BJ (cell line): ENCODE data around the gene JHY. TPM values are rescaled to one million over a fixed set of nuclear protein-coding genes. Genes with fewer than 3 reads are reported as not detected.
A peak's percentile ranks its signal among the peaks of the same experiment; 100 is the strongest.

Experiments
- CTCF ChIA-PET: fragments of 350-600 bp; formaldehyde crosslinking; extraction: SDS; loops from one replicate; lab custom pipeline; 2021; ENCODE audit warnings: antibody characterized with exemption, inconsistent platforms; lab: Yijun Ruan, JAX
- POLR2A ChIA-PET: fragments of 300-600 bp; sonication (Branson Sonifier 250); formaldehyde crosslinking; extraction: SDS; loops from one replicate; lab custom pipeline; 2021; ENCODE audit warnings: antibody characterized with exemption; lab: Charles Lee
- DNase-seq: peaks from one replicate; pipeline ENCODE4 v3.0.0-alpha.2; 2011; ENCODE audit warnings: low read depth
- H3K27me3 ChIP-seq: 2 replicates; pipeline ENCODE4 v1.6.0; 2011; ENCODE audit warnings: low read length; ENCODE audit not compliant: control insufficient read depth, insufficient read depth
- H3K36me3 ChIP-seq: 2 replicates; pipeline ENCODE4 v1.5.1; 2011; ENCODE audit warnings: low read length; ENCODE audit not compliant: control insufficient read depth, insufficient read depth
- H3K4me3 ChIP-seq: 2 replicates; pipeline ENCODE4 v1.5.1; 2011; ENCODE audit warnings: low read depth, mild to moderate bottlenecking, control low read depth, low read length
- CTCF ChIP-seq: IDR thresholded peaks from 2 replicates; pipeline ENCODE4 v1.5.1; 2011; ENCODE audit warnings: low read depth, mild to moderate bottlenecking, control low read depth, inconsistent platforms, low read length, moderate library complexity; ENCODE audit not compliant: insufficient read depth
- polyA minus RNA-seq: library from RNA; depleted of rRNA, polyadenylated mRNA; stranded (reverse); fragments of >200 nt; gene quantifications from 2 replicates; pipeline ENCODE4 v1.2.3, GENCODE V29; 2011; rRNA and poly(A)+ RNA removed
- polyA plus RNA-seq: library from polyadenylated mRNA; depleted of rRNA; stranded (reverse); fragments of >200 nt; gene quantifications from 2 replicates; pipeline ENCODE4 v1.2.3, GENCODE V29; 2011; rRNA removed

JHY gene
- polyA plus RNA-seq = 4.4 and 5.7 TPM in 2 replicates
- 3.0 and 3.9 TPM in 2 replicates for polyA minus RNA-seq

GRCh38 chr11:122882189-122882856, at the start of gene JHY:
TSS of gene JHY (plus strand) at chr11:122882759. CDS start at chr11:122885850, 3,091 bp downstream.
- Histone ChIP-seq H3K4me3 (peak within 1 kb of the TSS; percentile 67), H3K36me3 (no peaks in the 10 kb centered on the region; the same call in 1 of the 2 replicates), H3K27me3 (peaks cover 2% of the 10 kb centered on the region; the same call in 1 of the 2 replicates)
- DNase-seq = no peak
- POLR2A ChIA-PET = no interaction called here
- CTCF ChIA-PET = interaction anchor here (1.2 kb wide), 1 partner anchor 15 kb away, joined by 5 read pairs; no protein-coding TSS in a partner anchor
- no peak for TF ChIP-seq CTCF

GRCh38 chr11:122833846-122834464, 48.6 kb upstream of the JHY start:
- CTCF ChIA-PET = interaction anchor here (0.8 to 3.4 kb wide), 6 partner anchors 10 to 205 kb away, joined by 3 to 13 read pairs (median 4); no protein-coding TSS in a partner anchor
- POLR2A ChIA-PET = no interaction called here

GRCh38 chr11:122836916-122837315, 45.6 kb upstream of the JHY start:
- Histone ChIP-seq H3K4me3 (no peak overlapping the region), H3K27me3 (0 out of 2 replicates have a peak, but pooled peaks cover under 1% of the 10 kb centered on the region), H3K36me3 (no peaks in the 10 kb centered on the region)
- DNase-seq = no peak
- ChIA-PET POLR2A (no interaction called here), CTCF (interaction anchor here (1.2 kb wide), 1 partner anchor 7 kb away, joined by 4 read pairs; no protein-coding TSS in a partner anchor)
- no peak for TF ChIP-seq CTCF

More at GRCh38 chr11:122833846-122834464, 48.6 kb upstream of the JHY start:
- Histone ChIP-seq H3K4me3 (no peak overlapping the region), H3K36me3 (no peaks in the 10 kb centered on the region), H3K27me3 (no peaks in the 10 kb centered on the region)
- no peak for DNase-seq
- no peak for TF ChIP-seq CTCF

GRCh38 chr11:122837528-122838346, 44.8 kb upstream of the JHY start:
- DNase-seq = no peak
- Histone ChIP-seq H3K36me3 (no peaks in the 10 kb centered on the region), H3K4me3 (no peak overlapping the region), H3K27me3 (0 out of 2 replicates have a peak, but pooled peaks cover 1% of the 10 kb centered on the region)
- ChIA-PET CTCF (no interaction called here), POLR2A (no interaction called here)
- TF ChIP-seq CTCF = no peak
